Body of pancreas (tissue), 4 donors: Measurements from ENCODE around the gene CDC14B.

ENCODE experiments used
- POLR2A ChIP-seq, 3 donors: fragments of 450-650 bp; IDR thresholded peaks; one replicate each; pipeline ENCODE4 v1.6.1; 2016; ENCODE audit warnings: antibody characterized with exemption in 3 of 3, mild to moderate bottlenecking in 2 of 3
- TF ChIP-seq, protein P1 (sequence below), 7 experiments: fragments of 450-650 bp in 4 of 7; fragments of 200-600 bp in 3 of 7; sonication (generic) in 3 of 7; IDR thresholded peaks; one replicate each; pipeline ENCODE4 v1.5.1; 2016 to 2019; ENCODE audit warnings: antibody characterized with exemption in 7 of 7

DNA sequence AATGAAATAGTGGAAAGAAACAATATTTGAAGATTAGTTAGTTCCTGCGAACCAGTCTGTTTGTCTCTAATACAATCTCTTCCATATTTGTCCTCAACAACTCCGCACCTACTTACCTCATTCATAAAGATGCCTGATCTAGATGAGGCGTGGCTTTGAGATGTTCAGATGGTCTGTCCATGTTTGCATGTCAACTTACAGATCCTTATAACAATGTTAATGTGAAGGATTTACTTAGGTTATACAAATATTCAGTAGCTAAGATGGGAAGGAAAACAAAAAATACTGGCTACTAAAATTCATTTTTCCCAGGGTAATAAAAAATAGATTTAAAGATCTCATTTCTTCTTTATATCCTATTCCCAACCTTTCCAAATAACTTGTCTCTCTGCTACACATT, 8.3 kb downstream of the CDC14B start:
- TF ChIP-seq POLR2A (IDR thresholded peaks at IDR 0.05): no peak
- TF ChIP-seq, protein P1, sequence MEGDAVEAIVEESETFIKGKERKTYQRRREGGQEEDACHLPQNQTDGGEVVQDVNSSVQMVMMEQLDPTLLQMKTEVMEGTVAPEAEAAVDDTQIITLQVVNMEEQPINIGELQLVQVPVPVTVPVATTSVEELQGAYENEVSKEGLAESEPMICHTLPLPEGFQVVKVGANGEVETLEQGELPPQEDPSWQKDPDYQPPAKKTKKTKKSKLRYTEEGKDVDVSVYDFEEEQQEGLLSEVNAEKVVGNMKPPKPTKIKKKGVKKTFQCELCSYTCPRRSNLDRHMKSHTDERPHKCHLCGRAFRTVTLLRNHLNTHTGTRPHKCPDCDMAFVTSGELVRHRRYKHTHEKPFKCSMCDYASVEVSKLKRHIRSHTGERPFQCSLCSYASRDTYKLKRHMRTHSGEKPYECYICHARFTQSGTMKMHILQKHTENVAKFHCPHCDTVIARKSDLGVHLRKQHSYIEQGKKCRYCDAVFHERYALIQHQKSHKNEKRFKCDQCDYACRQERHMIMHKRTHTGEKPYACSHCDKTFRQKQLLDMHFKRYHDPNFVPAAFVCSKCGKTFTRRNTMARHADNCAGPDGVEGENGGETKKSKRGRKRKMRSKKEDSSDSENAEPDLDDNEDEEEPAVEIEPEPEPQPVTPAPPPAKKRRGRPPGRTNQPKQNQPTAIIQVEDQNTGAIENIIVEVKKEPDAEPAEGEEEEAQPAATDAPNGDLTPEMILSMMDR (IDR thresholded peaks at IDR 0.05): no peak
